Loucy (cell line): ENCODE results near the gene DPM2.

Source experiments
- CTCF ChIP-seq: fragments of 200-600 bp; sonication (generic); conservative IDR thresholded peaks from 2 replicates; pipeline ENCODE4 v1.5.1; 2014; ENCODE audit warnings: mild to moderate bottlenecking, antibody characterized with exemption, low read length
- EZH2phosphoT487 ChIP-seq: fragments of 200-600 bp; IDR thresholded peaks from 2 replicates; pipeline ENCODE4 v1.6.1; 2018; ENCODE audit warnings: antibody characterized with exemption, mild to moderate bottlenecking, moderate library complexity, borderline replicate concordance

GRCh38 chr9:127949827-127950512 is 12.3 kb upstream of the DPM2 start:
- TF ChIP-seq CTCF (no peak), EZH2phosphoT487 (no peak)
